Breast epithelium (tissue), 4 donors: ENCODE data around the gene SPNS3. TPM values are rescaled to one million over a fixed set of nuclear protein-coding genes. Genes with fewer than 3 reads are reported as not detected.

Experiments
- DNase-seq, 2 donors: peaks; one replicate each; pipeline ENCODE4 v3.0.0-alpha.2; 2019; ENCODE audit warnings: low spot score in 2 of 2
- H3K27ac ChIP-seq, 2 donors: fragments of 200-600 bp; sonication (generic) in 1 of 2; one replicate each; pipeline ENCODE4 v1.5.1; 2016 to 2019; ENCODE audit warnings: mild to moderate bottlenecking in 1 of 2
- H3K27me3 ChIP-seq, 2 donors: fragments of 200-600 bp; sonication (generic) in 1 of 2; one replicate each; pipeline versions ENCODE4 v1.5.1 to v1.6.0; 2017 to 2019; ENCODE audit warnings: control low read depth in 1 of 2, mild to moderate bottlenecking in 1 of 2
- H3K36me3 ChIP-seq: fragments of 200-600 bp; one replicate; pipeline ENCODE4 v1.5.1; 2019
- H3K4me1 ChIP-seq, 2 donors: fragments of 200-600 bp; sonication (generic); one replicate each; pipeline ENCODE4 v1.5.1; 2016 to 2019; ENCODE audit warnings: control low read depth in 1 of 2
- H3K4me3 ChIP-seq, 3 donors: fragments of 200-600 bp; sonication (generic); 1 replicate in 2 of 3; 2 replicates in 1 of 3; pipeline ENCODE4 v1.5.1; 2016 to 2019; ENCODE audit warnings: mild to moderate bottlenecking in 3 of 3, moderate library complexity in 2 of 3
- H3K9me3 ChIP-seq, 2 donors: fragments of 200-600 bp; sonication (generic) in 1 of 2; one replicate each; pipeline ENCODE4 v1.5.1; 2016 to 2019; ENCODE audit warnings: control low read depth in 1 of 2
- POLR2A ChIP-seq: fragments of 450-650 bp; IDR thresholded peaks from one replicate; pipeline ENCODE4 v1.6.1; 2016; ENCODE audit warnings: antibody characterized with exemption, mild to moderate bottlenecking, moderate library complexity
- POLR2AphosphoS5 ChIP-seq, 3 donors: sonication (generic); formaldehyde crosslinking; IDR thresholded peaks; one replicate each; pipeline ENCODE4 v1.6.1; 2017; ENCODE audit warnings: antibody characterized with exemption in 3 of 3
- intact Hi-C: fragments of 100-400 bp; cut with DNase I; formaldehyde crosslinking; loops from one replicate; pipeline ENCODE4 v1.15.1; 2023; ENCODE audit warnings: low total_unique reads
- total RNA-seq, 3 donors: library from RNA; depleted of rRNA; stranded (reverse); fragments of >200 nt; gene quantifications; one replicate each; pipeline ENCODE4 v1.1.0, GENCODE V29; 2016
- TF ChIP-seq, protein P1 (sequence below), 3 donors: fragments of 450-650 bp; IDR thresholded peaks; one replicate each; pipeline ENCODE4 v1.5.1; 2016 to 2017; ENCODE audit warnings: antibody characterized with exemption in 3 of 3, mild to moderate bottlenecking in 3 of 3, moderate library complexity in 3 of 3

SPNS3 gene
- total RNA-seq, 3 donors from 2014 or later: 0.15 TPM; not detected in 2

DNA sequence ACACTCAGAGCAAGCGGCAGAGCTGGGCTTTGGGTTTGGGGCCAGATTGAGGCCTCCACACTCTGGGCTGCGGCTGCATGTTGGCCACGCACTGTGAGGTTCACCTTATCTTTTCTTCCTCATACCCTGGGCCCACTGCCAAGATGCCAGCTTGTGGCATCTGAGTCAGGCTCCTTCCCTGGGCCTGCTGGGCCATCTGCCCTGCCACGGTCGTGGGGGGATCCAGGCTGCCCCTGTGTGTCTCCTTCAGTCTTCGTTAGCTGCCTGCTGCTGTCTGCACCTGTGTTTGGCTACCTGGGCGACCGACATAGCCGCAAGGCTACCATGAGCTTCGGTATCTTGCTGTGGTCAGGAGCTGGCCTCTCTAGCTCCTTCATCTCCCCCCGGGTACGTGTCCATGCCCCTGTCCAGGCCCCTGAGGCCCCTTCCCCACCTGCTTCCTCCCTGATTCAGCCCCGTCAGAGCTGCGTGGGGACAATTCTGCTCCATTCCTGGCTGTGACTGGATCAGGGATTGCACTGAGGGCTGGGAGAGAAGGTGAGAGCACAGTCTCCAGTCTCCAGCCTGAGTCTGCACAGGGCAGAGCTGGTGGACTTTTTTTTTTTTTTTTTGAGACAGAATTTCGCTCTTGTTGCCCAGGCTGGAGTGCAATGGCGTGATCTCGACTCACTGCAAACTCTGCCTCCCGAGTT, 11.2 kb downstream of the SPNS3 start:
- H3K36me3 ChIP-seq: no peaks in the 10 kb centered on the region
- H3K9me3 ChIP-seq: no peaks in the 10 kb centered on the region
- no peak for TF ChIP-seq POLR2A
- no peak for TF ChIP-seq POLR2AphosphoS5 (IDR thresholded peaks at IDR 0.05)
- TF ChIP-seq, protein P1, sequence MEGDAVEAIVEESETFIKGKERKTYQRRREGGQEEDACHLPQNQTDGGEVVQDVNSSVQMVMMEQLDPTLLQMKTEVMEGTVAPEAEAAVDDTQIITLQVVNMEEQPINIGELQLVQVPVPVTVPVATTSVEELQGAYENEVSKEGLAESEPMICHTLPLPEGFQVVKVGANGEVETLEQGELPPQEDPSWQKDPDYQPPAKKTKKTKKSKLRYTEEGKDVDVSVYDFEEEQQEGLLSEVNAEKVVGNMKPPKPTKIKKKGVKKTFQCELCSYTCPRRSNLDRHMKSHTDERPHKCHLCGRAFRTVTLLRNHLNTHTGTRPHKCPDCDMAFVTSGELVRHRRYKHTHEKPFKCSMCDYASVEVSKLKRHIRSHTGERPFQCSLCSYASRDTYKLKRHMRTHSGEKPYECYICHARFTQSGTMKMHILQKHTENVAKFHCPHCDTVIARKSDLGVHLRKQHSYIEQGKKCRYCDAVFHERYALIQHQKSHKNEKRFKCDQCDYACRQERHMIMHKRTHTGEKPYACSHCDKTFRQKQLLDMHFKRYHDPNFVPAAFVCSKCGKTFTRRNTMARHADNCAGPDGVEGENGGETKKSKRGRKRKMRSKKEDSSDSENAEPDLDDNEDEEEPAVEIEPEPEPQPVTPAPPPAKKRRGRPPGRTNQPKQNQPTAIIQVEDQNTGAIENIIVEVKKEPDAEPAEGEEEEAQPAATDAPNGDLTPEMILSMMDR (IDR thresholded peaks at IDR 0.05): no peak
- H3K4me3 ChIP-seq: no peak overlapping the region
- peak in 1 of 2 donors; percentile 53 for DNase-seq
- no peak overlapping the region for H3K27ac ChIP-seq
- H3K4me1 ChIP-seq: no peaks in the 10 kb centered on the region
- no peaks in the 10 kb centered on the region for H3K27me3 ChIP-seq
- intact Hi-C loops: no loop called here

DNA sequence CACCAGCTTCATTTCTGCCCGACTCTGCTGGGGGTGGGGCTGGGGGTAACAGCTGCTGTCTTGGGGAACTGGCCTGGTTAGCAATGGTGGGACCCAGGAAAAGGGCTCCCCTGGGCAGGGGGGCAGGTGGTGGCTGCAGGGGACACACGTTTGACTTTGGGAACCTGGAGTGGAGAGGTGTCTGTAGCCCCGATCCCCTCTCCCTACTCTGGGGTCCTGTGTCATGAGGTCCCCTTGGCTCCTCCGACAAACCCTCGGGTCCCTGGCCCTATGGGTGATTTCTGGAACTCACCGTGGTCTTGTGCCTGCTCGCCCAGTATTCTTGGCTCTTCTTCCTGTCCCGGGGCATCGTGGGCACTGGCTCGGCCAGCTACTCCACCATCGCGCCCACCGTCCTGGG, 12.0 kb downstream of the SPNS3 start:
- no peaks in the 10 kb centered on the region for H3K27me3 ChIP-seq
- no peak for TF ChIP-seq POLR2AphosphoS5 (IDR thresholded peaks at IDR 0.05)
- TF ChIP-seq, protein P1 (IDR thresholded peaks at IDR 0.05): no peak
- TF ChIP-seq POLR2A: no peak
- intact Hi-C loops: no loop called here
- no peaks in the 10 kb centered on the region for H3K9me3 ChIP-seq
- H3K27ac ChIP-seq: no peak overlapping the region
- H3K36me3 ChIP-seq: no peaks in the 10 kb centered on the region
- no peak overlapping the region for H3K4me3 ChIP-seq
- H3K4me1 ChIP-seq: no peaks in the 10 kb centered on the region
- DNase-seq: no peak

DNA sequence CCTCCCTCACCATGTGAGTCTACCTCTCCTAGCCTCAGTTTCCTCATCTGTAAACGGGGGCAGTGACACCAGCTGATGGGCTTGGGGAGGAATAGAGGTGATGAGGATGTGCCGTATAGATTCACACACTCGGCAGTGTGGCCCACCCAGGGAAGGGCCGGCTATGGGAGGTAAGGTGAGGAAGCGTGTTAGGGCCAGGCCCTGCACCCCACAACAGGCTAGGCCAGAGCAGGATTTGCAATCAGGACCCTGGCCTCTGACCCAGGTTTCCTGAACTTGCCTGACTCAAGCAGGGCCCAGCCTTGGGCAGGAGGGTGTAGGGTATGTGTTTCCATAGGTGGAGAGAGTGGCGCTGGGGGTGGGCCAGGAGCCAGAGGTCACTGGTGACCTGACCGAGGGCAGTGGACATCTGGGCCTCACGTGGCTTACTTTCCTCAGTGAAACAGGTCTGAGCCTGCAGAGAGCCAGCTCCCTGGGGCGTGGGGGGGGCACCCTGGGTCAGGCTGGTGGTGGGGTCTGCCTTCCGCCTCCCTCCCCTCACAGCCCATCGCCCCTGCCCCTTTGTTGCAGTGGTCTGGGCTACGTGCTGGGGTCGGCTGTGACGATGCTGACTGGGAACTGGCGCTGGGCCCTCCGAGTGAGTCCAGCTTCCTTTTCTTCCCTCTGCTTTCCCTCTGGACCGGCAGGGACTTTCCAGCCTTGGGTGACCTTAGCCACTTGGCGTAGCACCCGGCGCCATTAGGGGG, 12.8 kb downstream of the SPNS3 start:
- Histone ChIP-seq H3K27me3 (no peaks in the 10 kb centered on the region), H3K9me3 (no peaks in the 10 kb centered on the region), H3K4me3 (no peak overlapping the region), H3K4me1 (no peaks in the 10 kb centered on the region), H3K36me3 (no peaks in the 10 kb centered on the region), H3K27ac (no peak overlapping the region)
- TF ChIP-seq POLR2AphosphoS5 (IDR thresholded peaks at IDR 0.05) (no peak), POLR2A (no peak)
- TF ChIP-seq, protein P1 (IDR thresholded peaks at IDR 0.05): no peak
- intact Hi-C loops: no loop called here
- no peak for DNase-seq

DNA sequence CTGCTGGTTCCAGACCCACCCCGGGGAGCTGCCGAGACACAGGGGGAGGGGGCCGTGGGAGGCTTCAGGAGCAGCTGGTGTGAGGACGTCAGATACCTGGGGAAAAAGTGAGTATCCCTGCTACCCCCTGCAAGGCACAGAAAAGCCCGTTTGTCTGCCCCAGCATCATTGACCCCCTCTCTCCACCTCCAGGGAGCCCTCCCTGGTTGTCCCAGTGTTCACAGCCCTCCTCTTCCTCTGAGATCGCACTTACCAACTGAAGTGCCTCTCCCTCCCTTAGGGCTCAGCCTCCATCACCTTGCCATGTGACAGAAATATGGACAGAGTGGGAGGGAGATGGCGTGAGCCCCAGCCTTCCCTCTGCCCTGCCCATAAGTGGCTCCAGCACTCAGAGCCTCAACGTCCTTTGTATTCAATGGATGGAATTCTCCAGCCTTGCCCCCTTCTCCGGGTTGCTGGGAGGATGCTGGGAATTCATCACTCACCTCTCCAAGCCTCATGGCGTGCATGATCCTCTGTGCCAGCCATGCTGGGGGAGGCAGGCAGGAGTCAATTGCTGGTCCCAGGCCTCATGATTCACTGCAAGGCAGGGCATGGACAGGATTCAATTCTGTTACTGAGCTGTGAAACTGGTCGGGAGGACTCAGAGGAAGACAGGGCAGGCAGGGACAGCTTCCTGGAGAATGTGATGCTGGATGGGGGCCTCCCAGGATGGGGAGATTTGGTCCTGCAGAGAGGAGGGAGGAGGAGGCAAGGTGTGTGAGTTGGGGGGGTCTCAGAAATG, 14.6 kb downstream of the SPNS3 start:
- H3K27me3 ChIP-seq: no peaks in the 10 kb centered on the region
- no peak for DNase-seq
- no peaks in the 10 kb centered on the region for H3K4me1 ChIP-seq
- intact Hi-C loops: no loop called here
- H3K36me3 ChIP-seq: no peaks in the 10 kb centered on the region
- H3K9me3 ChIP-seq: no peaks in the 10 kb centered on the region
- TF ChIP-seq, protein P1 (IDR thresholded peaks at IDR 0.05): no peak
- TF ChIP-seq POLR2AphosphoS5 (IDR thresholded peaks at IDR 0.05): no peak
- TF ChIP-seq POLR2A: no peak
- no peak overlapping the region for H3K27ac ChIP-seq
- no peak overlapping the region for H3K4me3 ChIP-seq

DNA sequence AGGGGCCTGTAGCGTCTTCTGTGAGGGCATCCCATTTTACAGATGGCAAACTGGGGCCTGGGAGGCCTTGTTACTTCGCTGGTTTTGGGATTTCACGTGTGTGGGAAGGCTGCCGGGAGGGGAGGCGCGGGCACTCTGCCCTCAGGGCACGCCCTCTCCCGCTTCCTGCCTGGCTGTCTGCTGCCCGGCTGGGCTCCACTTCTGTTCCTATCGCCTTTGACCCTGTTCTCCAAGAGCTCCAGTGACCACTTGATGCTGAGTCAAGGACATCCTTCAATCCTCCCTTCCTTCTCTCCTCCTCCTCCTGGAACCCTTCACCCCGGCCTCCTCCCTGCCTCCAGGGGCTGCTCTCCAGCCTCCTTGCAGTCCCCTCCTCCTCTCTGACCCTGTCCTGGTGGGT, 16.0 kb downstream of the SPNS3 start:
- Histone ChIP-seq H3K4me1 (no peaks in the 10 kb centered on the region), H3K9me3 (no peaks in the 10 kb centered on the region), H3K27ac (no peak overlapping the region), H3K4me3 (no peak overlapping the region), H3K36me3 (no peaks in the 10 kb centered on the region), H3K27me3 (no peaks in the 10 kb centered on the region)
- intact Hi-C loops: no loop called here
- TF ChIP-seq, protein P1 (IDR thresholded peaks at IDR 0.05): no peak
- DNase-seq: no peak
